ENCODE data around the gene SPAG16.

DNA sequence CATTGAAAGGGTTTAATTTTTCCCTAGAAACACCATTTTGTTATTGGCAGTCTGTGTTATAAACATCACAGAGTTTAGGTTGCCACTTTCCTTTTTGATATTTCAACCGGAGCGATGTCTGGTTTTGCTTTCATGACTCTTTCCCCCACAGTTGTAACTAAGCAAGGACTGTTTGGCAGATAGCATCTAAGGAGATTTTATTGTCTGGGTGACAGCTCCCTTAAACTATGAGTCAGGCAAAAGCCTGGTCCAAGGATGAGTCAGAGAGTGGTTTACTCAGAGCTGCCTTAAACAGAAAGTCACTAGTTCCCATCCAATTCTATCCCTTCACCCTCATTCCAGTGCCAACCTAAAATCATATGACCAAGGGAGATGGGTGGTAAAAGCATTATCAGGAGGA, 785.0 kb downstream of the SPAG16 start:
- TF ChIP-seq POLR2AphosphoS5 (IDR thresholded peaks at IDR 0.05; ENCODE audit: low read depth, low read length) (no peak), TAF1 (IDR thresholded peaks at IDR 0.05; ENCODE audit: borderline replicate concordance, insufficient read depth, low read length) (no peak), FOXP2 (optimal IDR thresholded peaks at IDR 0.05; ENCODE audit: borderline replicate concordance, extremely low read depth, extremely low read length, insufficient read depth) (no peak), SIN3A (IDR thresholded peaks at IDR 0.05; ENCODE audit: borderline replicate concordance, insufficient read depth, low read length) (no peak)
- TF ChIP-seq, protein P1, sequence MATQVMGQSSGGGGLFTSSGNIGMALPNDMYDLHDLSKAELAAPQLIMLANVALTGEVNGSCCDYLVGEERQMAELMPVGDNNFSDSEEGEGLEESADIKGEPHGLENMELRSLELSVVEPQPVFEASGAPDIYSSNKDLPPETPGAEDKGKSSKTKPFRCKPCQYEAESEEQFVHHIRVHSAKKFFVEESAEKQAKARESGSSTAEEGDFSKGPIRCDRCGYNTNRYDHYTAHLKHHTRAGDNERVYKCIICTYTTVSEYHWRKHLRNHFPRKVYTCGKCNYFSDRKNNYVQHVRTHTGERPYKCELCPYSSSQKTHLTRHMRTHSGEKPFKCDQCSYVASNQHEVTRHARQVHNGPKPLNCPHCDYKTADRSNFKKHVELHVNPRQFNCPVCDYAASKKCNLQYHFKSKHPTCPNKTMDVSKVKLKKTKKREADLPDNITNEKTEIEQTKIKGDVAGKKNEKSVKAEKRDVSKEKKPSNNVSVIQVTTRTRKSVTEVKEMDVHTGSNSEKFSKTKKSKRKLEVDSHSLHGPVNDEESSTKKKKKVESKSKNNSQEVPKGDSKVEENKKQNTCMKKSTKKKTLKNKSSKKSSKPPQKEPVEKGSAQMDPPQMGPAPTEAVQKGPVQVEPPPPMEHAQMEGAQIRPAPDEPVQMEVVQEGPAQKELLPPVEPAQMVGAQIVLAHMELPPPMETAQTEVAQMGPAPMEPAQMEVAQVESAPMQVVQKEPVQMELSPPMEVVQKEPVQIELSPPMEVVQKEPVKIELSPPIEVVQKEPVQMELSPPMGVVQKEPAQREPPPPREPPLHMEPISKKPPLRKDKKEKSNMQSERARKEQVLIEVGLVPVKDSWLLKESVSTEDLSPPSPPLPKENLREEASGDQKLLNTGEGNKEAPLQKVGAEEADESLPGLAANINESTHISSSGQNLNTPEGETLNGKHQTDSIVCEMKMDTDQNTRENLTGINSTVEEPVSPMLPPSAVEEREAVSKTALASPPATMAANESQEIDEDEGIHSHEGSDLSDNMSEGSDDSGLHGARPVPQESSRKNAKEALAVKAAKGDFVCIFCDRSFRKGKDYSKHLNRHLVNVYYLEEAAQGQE (IDR thresholded peaks at IDR 0.05; ENCODE audit: insufficient read depth in 1 of 2, low read depth in 2 of 2, low read length in 2 of 2) = no peak
